PC-9 (cell line): Measurements from ENCODE around the gene DNAJC15. TPM values are rescaled to one million over a fixed set of nuclear protein-coding genes. Genes with fewer than 3 reads are reported as not detected.

Experiments
- BruUV-seq: library from RNA; stranded (reverse); fragments of 400-500 nt; replicated peaks from 2 replicates; lab custom pipeline; 2021; lab: Mats Ljungman, UMichigan
- CTCF ChIA-PET: fragments of 300-600 bp; sonication (Branson Sonifier 250); formaldehyde crosslinking; loops from one replicate; lab custom pipeline; 2022; ENCODE audit warnings: antibody characterized with exemption; lab: Charles Lee
- POLR2A ChIA-PET: fragments of 300-600 bp; sonication (Branson Sonifier 250); formaldehyde crosslinking; loops from one replicate; lab custom pipeline; 2022; ENCODE audit warnings: antibody characterized with exemption; ENCODE audit not compliant: unreplicated experiment; lab: Charles Lee
- DNase-seq, 2 experiments: peaks; one replicate each; pipeline versions ENCODE4 v3.0.0 to v3.0.0-alpha.2; 2015 to 2022; ENCODE audit warnings: mixed read lengths in 1 of 2
- H2AFZ ChIP-seq: fragments of 200-600 bp; sonication (generic); 2 replicates; pipeline ENCODE4 v1.8.1; 2017; ENCODE audit warnings: antibody characterized with exemption
- H3F3A ChIP-seq: fragments of 200-600 bp; sonication (generic); 2 replicates; pipeline ENCODE4 v1.8.1; 2017; ENCODE audit warnings: antibody characterized with exemption, mild to moderate bottlenecking, low read depth; ENCODE audit not compliant: insufficient read depth
- H3K27ac ChIP-seq: fragments of 200-600 bp; sonication (generic); 2 replicates; pipeline ENCODE4 v1.6.1; 2016; ENCODE audit warnings: mixed run types
- H3K27me3 ChIP-seq: fragments of 200-600 bp; sonication (generic); 2 replicates; pipeline ENCODE4 v1.6.1; 2016; ENCODE audit warnings: low read depth, mixed run types; ENCODE audit not compliant: insufficient read depth
- H3K36me3 ChIP-seq: fragments of 200-600 bp; sonication (generic); 2 replicates; pipeline ENCODE4 v1.6.1; 2016; ENCODE audit warnings: low read depth, mixed run types
- H3K4me1 ChIP-seq: fragments of 200-600 bp; sonication (generic); replicated peaks from 2 replicates; pipeline ENCODE4 v1.6.1; 2016; ENCODE audit warnings: mixed run types; ENCODE audit not compliant: insufficient read depth
- H3K4me2 ChIP-seq: fragments of 200-600 bp; sonication (generic); 2 replicates; pipeline ENCODE4 v1.6.1; 2017; ENCODE audit warnings: mixed run types
- H3K4me3 ChIP-seq: fragments of 200-600 bp; sonication (generic); 2 replicates; pipeline ENCODE4 v1.6.1; 2016; ENCODE audit warnings: mixed run types
- H3K79me2 ChIP-seq: fragments of 200-600 bp; sonication (generic); 2 replicates; pipeline ENCODE4 v1.6.1; 2017; ENCODE audit warnings: low read depth, mixed run types
- H3K9me2 ChIP-seq: fragments of 200-600 bp; sonication (generic); 2 replicates; pipeline ENCODE4 v1.8.1; 2017; ENCODE audit warnings: mild to moderate bottlenecking; ENCODE audit not compliant: insufficient read depth
- H3K9me3 ChIP-seq: fragments of 200-600 bp; sonication (generic); 2 replicates; pipeline ENCODE4 v1.8.1; 2016; ENCODE audit warnings: low read depth; ENCODE audit not compliant: insufficient read depth
- H4K20me1 ChIP-seq: fragments of 200-600 bp; sonication (generic); 2 replicates; pipeline ENCODE4 v1.8.1; 2017; ENCODE audit not compliant: insufficient read depth
- CTCF ChIP-seq: fragments of 200-600 bp; sonication (generic); conservative IDR thresholded peaks from 2 replicates; pipeline ENCODE4 v1.6.1; 2017; ENCODE audit warnings: mixed run types, antibody characterized with exemption, mild to moderate bottlenecking, moderate library complexity
- EZH2 ChIP-seq: fragments of 200-600 bp; sonication (generic); IDR thresholded peaks from 2 replicates; pipeline ENCODE4 v1.8.0; 2017; ENCODE audit warnings: antibody characterized with exemption, low read depth
- intact Hi-C: fragments of 100-400 bp; cut with micrococcal nuclease; formaldehyde crosslinking; loops from one replicate; pipeline ENCODE4 v1.10.0; 2022; ENCODE audit not compliant: unreplicated experiment
- total RNA-seq: library from RNA; stranded (reverse); gene quantifications from 2 replicates; pipeline ENCODE4 v1.2.3, GENCODE V29; 2021

Gene DNAJC15
- total RNA-seq, 1 experiment from 2014 or later: 14.8 TPM

GRCh38 chr13:43128504-43128961 lies 105.1 kb downstream of the DNAJC15 start:
- no peaks in the 10 kb centered on the region for H4K20me1 ChIP-seq
- no peaks in the 10 kb centered on the region for H3K27me3 ChIP-seq
- H3K4me2 ChIP-seq: no peak overlapping the region
- ChIA-PET CTCF (no interaction called here), POLR2A (no interaction called here)
- intact Hi-C loops: no loop called here
- no peaks in the 10 kb centered on the region for H3K9me3 ChIP-seq
- H3F3A ChIP-seq: no peaks in the 10 kb centered on the region
- TF ChIP-seq CTCF: no peak
- TF ChIP-seq EZH2: no peak
- no peak for DNase-seq
- H3K79me2 ChIP-seq: no peaks in the 10 kb centered on the region
- H3K4me1 ChIP-seq: peaks cover 7% of the 10 kb centered on the region; the same call in 1 of the 2 replicates
- no peaks in the 10 kb centered on the region for H3K36me3 ChIP-seq
- H2AFZ ChIP-seq: no peak overlapping the region
- H3K27ac ChIP-seq: no peak overlapping the region
- H3K9me2 ChIP-seq: no peaks in the 10 kb centered on the region
- BruUV-seq: no TSS peak
- no peak overlapping the region for H3K4me3 ChIP-seq

- Histone ChIP-seq H3K4me1 (peaks cover 7% of the 10 kb centered on the region; the same call in 1 of the 2 replicates), H2AFZ (no peak overlapping the region), H4K20me1 (no peaks in the 10 kb centered on the region), H3K4me2 (no peak overlapping the region), H3K36me3 (no peaks in the 10 kb centered on the region), H3K4me3 (no peak overlapping the region), H3F3A (no peaks in the 10 kb centered on the region), H3K27ac (no peak overlapping the region), H3K79me2 (no peaks in the 10 kb centered on the region), H3K27me3 (no peaks in the 10 kb centered on the region), H3K9me3 (no peaks in the 10 kb centered on the region), H3K9me2 (no peaks in the 10 kb centered on the region)
- POLR2A ChIA-PET: no interaction called here
- DNase-seq: no peak
- BruUV-seq: no TSS peak
- CTCF ChIA-PET: no interaction called here
- intact Hi-C loops: no loop called here
- TF ChIP-seq EZH2 (no peak), CTCF (no peak)
Observed at GRCh38 chr13:43129066-43129465, 105.7 kb downstream of the DNAJC15 start.

- BruUV-seq: no TSS peak
- no peak overlapping the region for H3K4me3 ChIP-seq
- DNase-seq: no peak
- no peak for TF ChIP-seq EZH2
- no peak for TF ChIP-seq CTCF
- H3K27me3 ChIP-seq: no peaks in the 10 kb centered on the region
- peaks cover 7% of the 10 kb centered on the region; the same call in 1 of the 2 replicates for H3K4me1 ChIP-seq
- no peak overlapping the region for H2AFZ ChIP-seq
- intact Hi-C loops: no loop called here
- H3K36me3 ChIP-seq: no peaks in the 10 kb centered on the region
- no peaks in the 10 kb centered on the region for H3K9me3 ChIP-seq
- H3K79me2 ChIP-seq: no peaks in the 10 kb centered on the region
- no peaks in the 10 kb centered on the region for H3K9me2 ChIP-seq
- CTCF ChIA-PET: interaction anchor here (0.6 kb wide), 1 partner anchor 65 kb away, joined by 3 read pairs; no protein-coding TSS in a partner anchor
- no peak overlapping the region for H3K27ac ChIP-seq
- POLR2A ChIA-PET: no interaction called here
- no peaks in the 10 kb centered on the region for H4K20me1 ChIP-seq
- no peaks in the 10 kb centered on the region for H3F3A ChIP-seq
- no peak overlapping the region for H3K4me2 ChIP-seq
Observed at GRCh38 chr13:43129511-43130110, 106.2 kb downstream of the DNAJC15 start.
